Measurements from ENCODE around the gene DBN1. TPM values are rescaled to one million over a fixed set of nuclear protein-coding genes. Genes with fewer than 3 reads are reported as not detected.

DBN1 gene
- total and polyA plus RNA-seq, 2 donors (not counting 1 experiment from before 2014, with no cell fraction given), result 1.4 to 1.9 TPM

GRCh38 chr5:177482359-177482795 lies 8.9 kb upstream of the DBN1 start:
- Mint-ChIP-seq H3K27me3 (no peaks in the 10 kb centered on the region), H3K4me1 (peaks cover 17% of the 10 kb centered on the region), H3K4me3 (no peak overlapping the region), H3K9me3 (ENCODE audit: insufficient read depth) (no peaks in the 10 kb centered on the region), H3K27ac (no peak overlapping the region)
- POLR2A ChIA-PET, result interaction anchor here (0.7 kb wide), 1 partner anchor 78 kb away, joined by 6 read pairs; no protein-coding TSS in a partner anchor
- no peak overlapping the region for H3K27ac ChIP-seq (ENCODE audit: low read length in 2 of 2)
- H3K36me3 ChIP-seq (replicated peaks in 1 of 2; ENCODE audit: control extremely low read depth in 1 of 2, control insufficient read depth in 1 of 2, extremely low read depth in 1 of 2, insufficient read depth in 2 of 2, low read length in 1 of 2), result peaks cover 0 to 3% of the 10 kb centered on the region in 2 experiments
- no peak for TF ChIP-seq CTCF (IDR thresholded peaks at IDR 0.05)
- no peak for TF ChIP-seq EZH2 (IDR thresholded peaks at IDR 0.05; ENCODE audit: borderline replicate concordance, insufficient read depth, low read depth, low read length, poor library complexity, severe bottlenecking)
- peaks cover 14 to 19% of the 10 kb centered on the region in 2 donors for H3K4me1 ChIP-seq (ENCODE audit: control insufficient read depth in 2 of 2, insufficient read depth in 2 of 2, low read length in 2 of 2)
- no peaks in the 10 kb centered on the region for H3K27me3 ChIP-seq (replicated peaks in 1 of 4; ENCODE audit: control extremely low read depth in 1 of 4, control insufficient read depth in 3 of 4, insufficient read depth in 4 of 4, low read length in 3 of 4)
- 99% methylated on average over 8 of the region's 10 CpGs for WGBS (ENCODE audit: insufficient coverage)
- no peak for DNase-seq
- no peak overlapping the region for H3K4me3 ChIP-seq (ENCODE audit: control extremely low read depth in 1 of 5, extremely low read depth in 1 of 5, insufficient read depth in 1 of 5, low read depth in 2 of 5, low read length in 4 of 5)
- no peak for ATAC-seq (ENCODE audit: low read depth)
- H4K20me1 ChIP-seq (ENCODE audit: control insufficient read depth, insufficient read depth, low read length, poor library complexity, severe bottlenecking), result no peaks in the 10 kb centered on the region
- H3K4me2 ChIP-seq (replicated peaks; ENCODE audit: low read depth, low read length, poor library complexity, severe bottlenecking), result no peak overlapping the region
- intact Hi-C loops (cut with micrococcal nuclease), result no loop called here
- H3K9ac ChIP-seq (ENCODE audit: low read length), result no peak overlapping the region
- no peaks in the 10 kb centered on the region for H3K9me3 ChIP-seq (ENCODE audit: control extremely low read depth in 1 of 3, control insufficient read depth in 2 of 3, insufficient read depth in 1 of 3, low read length in 2 of 3)
- no peaks in the 10 kb centered on the region for H3K79me2 ChIP-seq (ENCODE audit: control insufficient read depth, insufficient read depth, low read length)
- no peak overlapping the region for H2AFZ ChIP-seq (ENCODE audit: insufficient read depth, low read depth, low read length, poor library complexity, severe bottlenecking)
- CTCF ChIA-PET, result no interaction called here

- Histone ChIP-seq H3K27me3 (replicated peaks in 1 of 4; ENCODE audit: control extremely low read depth in 1 of 4, control insufficient read depth in 3 of 4, insufficient read depth in 4 of 4, low read length in 3 of 4) (no peaks in the 10 kb centered on the region), H3K4me3 (ENCODE audit: control extremely low read depth in 1 of 5, extremely low read depth in 1 of 5, insufficient read depth in 1 of 5, low read depth in 2 of 5, low read length in 4 of 5) (no peak overlapping the region), H3K27ac (ENCODE audit: low read length in 2 of 2) (no peak overlapping the region), H3K79me2 (ENCODE audit: control insufficient read depth, insufficient read depth, low read length) (no peaks in the 10 kb centered on the region), H3K9me3 (ENCODE audit: control extremely low read depth in 1 of 3, control insufficient read depth in 2 of 3, insufficient read depth in 1 of 3, low read length in 2 of 3) (no peaks in the 10 kb centered on the region), H3K4me1 (ENCODE audit: control insufficient read depth in 2 of 2, insufficient read depth in 2 of 2, low read length in 2 of 2) (peaks cover 14 to 25% of the 10 kb centered on the region in 2 donors), H4K20me1 (ENCODE audit: control insufficient read depth, insufficient read depth, low read length, poor library complexity, severe bottlenecking) (no peaks in the 10 kb centered on the region), H3K4me2 (replicated peaks; ENCODE audit: low read depth, low read length, poor library complexity, severe bottlenecking) (peak overlapping the region; percentile 19), H2AFZ (ENCODE audit: insufficient read depth, low read depth, low read length, poor library complexity, severe bottlenecking) (no peak overlapping the region), H3K9ac (ENCODE audit: low read length) (no peak overlapping the region), H3K36me3 (replicated peaks in 1 of 2; ENCODE audit: control extremely low read depth in 1 of 2, control insufficient read depth in 1 of 2, extremely low read depth in 1 of 2, insufficient read depth in 2 of 2, low read length in 1 of 2) (no peaks in the 10 kb centered on the region)
- H3K9me3 Mint-ChIP-seq (ENCODE audit: insufficient read depth), result no peaks in the 10 kb centered on the region
- CTCF ChIA-PET, result interaction anchor here (0.8 to 2.7 kb wide), 5 partner anchors 22 to 146 kb away, joined by 3 to 12 read pairs (median 7); no protein-coding TSS in a partner anchor
- H3K27ac Mint-ChIP-seq, result no peak overlapping the region
- no peak for TF ChIP-seq EZH2 (IDR thresholded peaks at IDR 0.05; ENCODE audit: borderline replicate concordance, insufficient read depth, low read depth, low read length, poor library complexity, severe bottlenecking)
- TF ChIP-seq CTCF (IDR thresholded peaks at IDR 0.05), result no peak
- H3K4me3 Mint-ChIP-seq, result no peak overlapping the region
- ATAC-seq (ENCODE audit: low read depth) (no peak), DNase-seq (no peak)
- intact Hi-C loops (cut with micrococcal nuclease), result no loop called here
- POLR2A ChIA-PET, result no interaction called here
- H3K27me3 Mint-ChIP-seq, result no peaks in the 10 kb centered on the region
- peaks cover 27% of the 10 kb centered on the region for H3K4me1 Mint-ChIP-seq
- WGBS (ENCODE audit: insufficient coverage), result 65% methylated on average over 14 of the region's 14 CpGs
Measured at GRCh38 chr5:177479774-177480173, 6.3 kb upstream of the DBN1 start.

All from B cell (primary cell).